NCI-H345 treated with DMSO at 0.1 percent for 48 hours (cell line): ENCODE data around the gene GMDS.

Source experiments
- DNase-seq: peaks from one replicate; lab custom pipeline; 2025; ENCODE audit not compliant: unreplicated experiment; lab: John Stamatoyannopoulos, UW

Gene GMDS

DNA sequence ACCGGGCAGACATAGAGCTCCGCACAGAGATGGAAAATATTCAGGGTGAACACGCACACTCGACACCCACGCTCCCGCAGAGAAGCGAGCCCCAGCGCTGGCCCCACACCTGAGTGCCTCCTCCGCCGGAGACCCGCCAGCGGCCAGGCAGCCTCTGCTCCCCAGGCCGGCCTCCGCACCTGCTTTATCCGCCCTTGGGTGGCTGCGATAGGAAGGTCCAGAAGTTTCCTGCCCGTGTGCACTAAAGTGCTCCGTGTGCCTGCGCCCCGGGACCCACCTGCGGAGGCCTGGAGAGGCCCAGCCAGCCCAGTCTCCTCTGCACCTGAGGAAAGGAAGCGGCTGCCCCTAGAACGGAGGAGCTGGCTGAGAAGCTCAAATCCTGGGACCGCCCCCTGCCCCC lies 646.5 kb downstream of the GMDS start:
- no peak for DNase-seq

DNA sequence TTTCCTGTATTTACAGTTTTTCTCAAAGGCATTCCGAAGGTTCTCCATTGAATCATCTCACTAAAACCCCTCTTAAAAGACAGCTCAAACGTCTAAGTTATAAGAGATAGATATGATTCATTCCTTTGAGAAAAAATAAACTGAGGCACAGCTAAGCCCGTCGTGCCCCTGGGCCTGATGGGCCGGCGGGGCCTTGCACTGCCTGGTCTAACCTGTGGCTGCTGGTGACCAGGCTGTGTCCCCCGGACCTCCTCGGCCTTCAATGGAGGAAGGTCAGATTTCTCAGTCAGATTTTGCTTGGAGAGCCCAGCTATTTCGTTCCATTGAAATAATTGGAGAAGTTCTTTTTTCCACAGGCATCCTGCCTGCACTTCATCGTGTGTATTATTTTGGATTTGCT lies 647.0 kb downstream of the GMDS start:
- no peak for DNase-seq

DNA sequence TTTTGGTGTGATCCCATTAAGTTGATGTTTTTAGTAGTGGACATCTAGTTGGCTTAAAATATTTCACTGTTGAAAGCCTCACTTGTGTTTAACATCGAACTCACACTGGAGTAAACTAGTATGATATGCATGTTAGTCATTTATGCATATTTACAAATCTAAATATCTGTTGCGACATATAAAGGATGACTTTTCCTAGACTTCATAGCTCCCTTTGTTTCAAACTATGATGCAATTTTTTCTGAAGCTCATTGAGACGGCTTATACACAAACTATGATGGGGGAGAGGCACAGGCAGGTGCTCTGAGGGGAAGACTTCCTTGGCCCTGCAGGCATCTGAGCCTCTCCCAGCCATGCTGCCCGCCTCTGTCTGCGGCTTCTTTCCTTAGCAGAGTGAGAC lies 647.5 kb downstream of the GMDS start:
- DNase-seq = no peak

DNA sequence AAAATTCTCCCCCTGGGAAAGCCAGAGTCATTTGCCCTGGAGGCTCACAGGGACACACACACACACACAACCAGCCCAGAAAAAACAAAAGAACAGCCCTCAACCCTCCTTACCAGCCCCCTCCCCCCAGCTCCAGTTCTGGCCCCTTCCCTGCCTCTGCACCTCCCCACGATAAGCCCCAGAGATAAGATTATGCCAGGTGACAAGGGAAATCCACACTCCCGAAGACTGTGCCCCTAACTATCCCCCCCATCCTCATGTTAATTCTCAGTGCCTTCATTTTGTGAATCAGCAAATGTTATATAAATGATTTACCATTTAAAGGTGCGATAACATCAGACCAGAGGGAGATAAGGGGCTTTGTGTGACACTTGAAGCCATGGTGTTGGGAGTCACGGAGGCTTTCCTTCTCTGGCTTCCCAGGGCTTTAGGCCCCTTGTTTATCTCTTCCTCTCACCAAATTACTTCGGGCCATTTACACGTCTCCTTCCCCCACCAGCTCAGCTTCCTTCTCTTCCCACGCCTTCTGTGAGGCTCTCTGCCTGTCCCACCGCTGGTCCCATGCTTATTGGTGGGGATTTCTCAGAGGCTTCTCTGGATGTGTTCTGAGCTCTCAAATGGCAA lies 648.2 kb downstream of the GMDS start:
- DNase-seq = no peak

DNA sequence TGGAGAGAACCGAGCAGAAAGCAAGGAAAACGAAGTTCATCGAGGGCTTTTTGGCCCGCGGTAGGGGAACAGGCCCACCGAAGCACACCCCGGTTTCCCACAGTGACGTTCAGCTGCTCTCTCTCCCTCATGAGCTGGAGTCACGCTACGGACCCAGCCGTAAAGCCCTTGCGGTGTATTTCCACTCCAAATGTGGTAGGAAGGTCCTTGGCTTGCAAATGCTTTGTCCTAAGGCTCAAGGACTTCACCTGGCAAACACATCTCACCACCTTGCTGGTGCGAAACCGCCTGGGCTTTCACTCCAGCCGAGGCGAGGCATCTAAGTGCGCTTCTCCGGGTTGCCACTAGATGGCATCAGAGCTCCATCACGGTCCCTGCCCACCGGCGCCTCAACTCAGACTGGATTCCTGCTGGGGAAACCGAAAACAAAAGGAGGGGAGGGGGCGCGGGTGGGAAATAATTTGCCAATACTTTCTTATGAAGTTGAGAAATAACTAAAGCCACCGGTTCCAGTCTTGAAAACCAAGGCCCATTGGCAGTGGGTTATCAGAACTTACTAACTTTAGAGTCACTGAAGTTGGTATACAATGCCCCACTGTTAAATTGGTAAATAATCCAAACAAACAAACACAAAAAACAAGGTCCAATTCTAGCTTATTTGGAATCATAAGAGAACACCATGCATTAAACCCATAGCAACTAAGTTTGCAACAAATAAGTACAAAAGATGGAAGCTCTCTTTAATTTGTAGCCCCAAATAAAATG lies 649.1 kb downstream of the GMDS start:
- DNase-seq = peak; percentile 11

DNA sequence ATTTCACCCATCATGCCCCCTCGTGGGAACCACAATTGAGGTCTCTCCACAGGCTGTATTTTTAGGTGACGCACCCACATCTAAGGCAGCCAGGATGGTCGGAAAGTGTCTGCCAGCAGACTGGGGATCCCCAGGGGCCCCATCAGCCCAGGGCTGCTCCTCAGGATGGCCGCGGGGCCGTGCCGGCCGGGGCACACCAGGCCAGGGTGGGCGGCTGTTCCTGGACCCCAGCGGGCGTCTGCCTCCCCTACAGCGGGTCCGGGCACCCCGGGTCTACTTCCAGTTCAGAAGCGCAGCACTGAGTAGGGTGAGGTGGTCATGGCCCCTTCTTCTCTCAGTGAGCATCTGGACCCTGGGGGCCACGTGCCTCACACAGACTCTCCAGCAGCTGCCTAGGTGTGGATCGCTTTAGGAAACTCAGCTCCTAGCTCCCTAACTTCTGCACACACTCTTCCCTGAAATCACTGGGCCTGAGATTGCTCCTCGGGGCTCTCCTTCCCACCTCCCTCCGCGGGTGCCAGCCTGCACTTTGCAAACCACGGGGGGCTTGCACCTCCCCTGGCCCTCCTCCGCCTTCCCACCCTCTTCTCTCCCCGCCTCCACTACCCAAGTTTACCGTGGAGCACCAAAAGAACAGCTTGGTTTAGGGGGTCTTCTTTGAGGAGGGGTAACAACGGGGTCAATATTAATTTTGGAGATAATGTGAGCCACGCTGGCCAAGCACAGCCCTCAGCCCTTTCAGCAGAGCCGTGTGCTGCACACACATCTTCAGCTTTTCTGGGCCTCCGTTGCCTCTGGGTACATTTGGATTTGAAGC lies 649.9 kb downstream of the GMDS start:
- DNase-seq = no peak

DNA sequence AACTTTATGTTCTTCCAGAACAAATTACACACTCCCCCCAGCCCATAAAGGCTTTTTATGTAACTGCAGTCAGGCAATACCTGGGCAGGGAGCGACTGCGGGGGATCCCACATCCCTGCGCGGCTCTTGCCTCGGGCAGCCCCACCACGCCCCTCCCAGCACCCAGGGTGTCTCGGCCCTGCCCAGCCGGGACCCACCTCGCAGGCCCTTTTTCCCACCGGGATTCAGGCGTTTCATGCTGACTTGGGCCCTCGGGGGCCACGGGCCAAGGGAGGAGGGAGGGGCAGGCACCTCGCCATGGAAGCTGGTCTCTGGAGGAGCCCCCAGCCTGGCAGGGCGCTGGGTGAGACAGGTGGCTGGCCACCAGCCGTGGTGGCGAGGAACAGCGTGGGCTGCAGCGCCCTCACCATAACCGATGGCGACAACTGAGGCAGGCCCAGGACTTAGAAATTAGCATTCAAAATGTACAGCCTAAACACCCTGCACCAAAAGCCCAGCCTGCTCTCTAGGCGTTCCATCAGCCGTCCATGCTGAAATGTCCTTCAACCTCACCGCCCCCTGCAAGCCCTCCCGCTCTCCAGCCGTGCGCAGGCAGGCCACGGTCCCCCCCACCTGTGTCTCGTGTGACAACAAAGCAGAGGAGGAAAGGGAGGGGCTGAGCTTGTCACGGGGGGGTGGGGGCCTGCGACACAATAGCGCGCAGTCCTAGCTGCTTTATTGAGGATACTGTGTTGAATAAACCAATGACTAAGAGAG lies 650.8 kb downstream of the GMDS start:
- no peak for DNase-seq

DNA sequence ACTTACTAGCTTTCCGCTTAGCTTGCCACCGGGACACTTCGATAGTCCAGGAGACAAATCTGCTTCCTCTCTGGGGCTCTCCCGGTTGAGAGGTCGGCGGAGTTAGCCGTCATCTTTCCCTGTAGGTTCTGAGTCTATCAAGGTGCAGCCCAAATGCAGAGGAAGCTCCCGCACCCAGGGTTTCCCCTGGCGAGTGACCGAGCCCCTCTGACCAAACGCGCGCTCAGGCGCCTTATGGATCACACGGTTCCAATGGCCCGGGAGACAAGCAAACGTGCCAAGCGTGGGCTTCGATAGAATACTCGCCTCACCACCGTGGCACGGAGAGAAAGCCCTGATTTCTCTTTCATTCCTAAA lies 651.5 kb downstream of the GMDS start:
- no peak for DNase-seq

DNA sequence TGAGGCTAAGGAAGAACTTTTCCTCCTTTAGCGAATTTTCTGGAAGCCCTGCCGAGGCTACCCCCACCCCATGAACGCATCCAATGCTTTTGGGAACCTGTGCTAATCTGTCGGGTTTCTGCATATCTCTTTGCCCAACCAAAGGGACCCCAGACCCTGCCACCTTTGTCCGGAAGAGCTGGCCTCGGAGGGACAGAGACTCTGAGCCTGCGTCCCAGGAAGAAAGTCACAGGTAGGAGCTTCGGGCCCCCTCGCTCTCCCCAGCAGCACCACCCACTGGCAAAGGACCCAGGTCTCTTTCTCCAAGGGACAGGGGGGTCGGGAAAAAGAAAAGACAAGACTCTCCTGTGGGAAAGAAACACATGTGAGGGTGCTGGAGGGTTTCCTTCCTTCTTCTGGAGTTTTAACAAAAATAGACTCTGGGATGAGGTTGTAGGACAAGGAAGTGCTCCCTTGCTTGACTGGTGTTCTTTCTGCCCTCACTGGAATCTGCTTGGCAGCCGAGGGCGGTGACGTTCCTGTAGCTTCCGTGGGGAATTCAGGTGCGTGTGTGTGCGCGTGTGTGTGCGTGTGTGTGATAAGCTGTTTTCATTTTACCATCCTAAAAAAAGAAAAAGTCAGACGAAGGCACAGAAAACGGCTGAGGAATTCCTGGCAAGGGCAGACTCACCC lies 652.0 kb downstream of the GMDS start:
- no peak for DNase-seq

DNA sequence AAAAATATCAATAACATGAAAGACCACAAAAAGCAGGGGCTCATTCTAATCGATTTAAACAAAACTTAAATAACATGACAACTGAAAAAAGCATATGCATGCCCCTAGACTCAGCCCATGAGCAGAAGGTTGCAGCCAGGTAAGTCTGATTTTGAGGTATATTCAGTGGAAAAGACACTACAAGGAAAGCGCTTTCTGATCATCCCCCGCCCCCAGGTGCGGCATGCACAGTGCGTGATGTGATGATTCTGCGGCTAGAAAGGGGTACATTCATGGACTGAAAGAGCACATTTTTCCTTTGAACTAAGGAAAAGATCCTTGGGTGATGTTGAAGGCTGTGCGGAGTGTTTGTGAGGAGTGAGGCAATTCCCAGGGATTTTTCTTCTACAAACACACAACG lies 652.6 kb downstream of the GMDS start:
- DNase-seq = no peak

DNA sequence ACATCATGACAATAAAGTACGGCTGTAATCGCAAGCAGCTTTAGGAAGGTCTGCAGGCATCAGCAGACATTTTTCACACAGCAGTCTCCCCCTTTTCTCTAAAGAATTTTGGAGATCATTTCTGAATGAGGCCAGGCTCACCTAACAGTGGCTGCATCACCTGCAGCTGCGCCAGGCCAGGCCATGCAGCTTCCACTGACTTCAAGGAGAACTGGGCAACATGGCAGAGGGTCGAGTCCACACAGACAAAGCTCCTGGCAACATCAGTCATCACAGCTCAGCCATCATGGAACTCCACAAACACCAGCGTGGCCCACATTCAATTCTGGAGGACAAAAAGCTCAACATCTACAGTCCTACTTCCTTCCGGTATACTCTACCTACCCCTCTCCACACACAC lies 653.5 kb downstream of the GMDS start:
- DNase-seq = no peak

DNA sequence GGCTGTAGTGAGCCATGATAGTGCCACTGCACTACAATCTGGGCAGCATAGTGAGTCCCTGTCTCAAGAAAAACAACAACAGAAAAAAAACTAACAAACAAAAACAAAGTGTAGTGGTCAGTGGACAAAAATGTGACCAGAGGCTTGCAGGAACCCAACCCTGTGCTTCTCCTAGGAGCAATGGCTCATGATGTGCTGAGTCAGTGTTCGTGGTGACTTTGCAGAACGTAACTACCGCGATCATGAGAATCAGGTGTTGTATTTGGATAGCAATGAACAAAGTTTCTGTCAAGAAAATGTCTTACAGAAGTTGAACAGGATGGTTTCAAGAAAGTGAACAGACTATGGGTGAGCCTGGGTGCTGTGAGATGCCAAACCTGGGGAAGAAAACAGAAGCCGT lies 654.2 kb downstream of the GMDS start:
- DNase-seq = no peak

DNA sequence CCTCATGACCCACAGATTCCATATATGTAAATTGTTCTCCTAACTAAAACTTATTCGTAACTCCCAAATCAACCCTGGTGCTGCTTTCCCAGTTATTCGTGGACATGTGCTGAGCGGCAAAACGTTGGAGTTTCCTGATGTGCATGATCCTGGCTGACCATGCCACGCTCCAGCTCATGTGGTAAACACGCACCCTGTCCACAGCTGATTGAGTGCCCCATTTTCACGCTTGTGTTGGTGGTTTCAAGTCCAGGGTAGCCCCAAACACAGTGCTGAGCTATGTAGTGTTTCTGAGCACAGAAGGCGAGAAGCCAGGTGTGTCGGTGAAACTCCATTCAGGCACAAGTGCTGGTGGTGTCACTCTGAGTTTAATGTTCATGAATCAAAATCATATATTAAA lies 654.8 kb downstream of the GMDS start:
- no peak for DNase-seq

DNA sequence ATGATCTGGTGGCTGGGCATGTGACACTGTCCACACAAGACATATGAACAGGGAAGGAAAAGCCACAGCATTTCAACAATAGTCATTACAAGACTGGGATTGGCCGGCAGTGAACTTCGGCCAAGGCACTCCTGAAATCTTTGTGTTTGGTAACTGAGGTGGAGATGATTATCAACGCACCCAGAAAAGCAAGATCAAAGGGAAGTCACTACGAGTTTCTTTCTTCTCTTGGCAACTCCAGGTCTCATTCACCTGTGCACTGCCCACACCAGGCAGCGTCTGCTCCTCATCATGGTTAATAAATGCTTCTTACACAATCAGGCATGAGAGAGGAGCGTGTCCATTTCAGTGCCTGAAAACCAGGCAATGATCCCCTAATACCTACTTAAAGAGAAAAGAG lies 656.2 kb downstream of the GMDS start:
- no peak for DNase-seq

DNA sequence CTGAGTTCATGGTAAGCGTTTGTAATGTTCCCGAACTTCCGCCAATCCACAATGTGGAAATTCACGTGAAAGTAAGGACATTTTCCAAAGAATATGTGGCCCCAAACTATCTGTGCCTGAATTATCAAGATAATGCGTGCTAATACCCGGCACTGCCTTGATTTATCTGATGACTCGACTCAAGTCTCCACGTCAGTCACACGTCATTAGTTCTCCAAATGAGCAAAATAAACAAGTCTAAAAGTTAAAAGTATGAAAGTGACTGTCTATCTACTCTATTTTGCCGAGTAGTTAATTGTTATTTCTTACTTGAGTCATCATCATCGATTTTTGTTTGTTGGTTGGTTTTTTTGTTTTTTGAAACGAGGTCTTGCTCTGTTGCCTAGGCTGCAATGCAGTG lies 657.4 kb downstream of the GMDS start:
- no peak for DNase-seq

DNA sequence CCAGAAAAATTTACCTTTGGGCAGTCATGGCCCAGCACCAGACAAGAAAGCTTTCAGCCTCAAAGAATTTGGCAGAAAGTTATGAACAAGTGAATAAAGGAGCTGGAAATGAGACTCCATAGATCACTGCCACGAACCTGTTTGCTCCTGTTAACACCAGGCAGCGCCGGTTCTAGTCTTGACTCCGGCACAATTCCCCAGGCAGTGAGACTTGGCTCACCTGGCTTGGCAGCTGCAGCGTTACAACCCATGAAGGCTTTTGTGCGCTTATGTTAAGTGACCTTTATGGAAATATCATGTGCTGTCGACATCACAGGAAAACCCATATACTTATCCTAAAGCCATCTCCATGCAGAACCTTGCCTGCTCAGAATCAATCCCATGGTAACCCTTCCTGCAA lies 657.9 kb downstream of the GMDS start:
- no peak for DNase-seq

DNA sequence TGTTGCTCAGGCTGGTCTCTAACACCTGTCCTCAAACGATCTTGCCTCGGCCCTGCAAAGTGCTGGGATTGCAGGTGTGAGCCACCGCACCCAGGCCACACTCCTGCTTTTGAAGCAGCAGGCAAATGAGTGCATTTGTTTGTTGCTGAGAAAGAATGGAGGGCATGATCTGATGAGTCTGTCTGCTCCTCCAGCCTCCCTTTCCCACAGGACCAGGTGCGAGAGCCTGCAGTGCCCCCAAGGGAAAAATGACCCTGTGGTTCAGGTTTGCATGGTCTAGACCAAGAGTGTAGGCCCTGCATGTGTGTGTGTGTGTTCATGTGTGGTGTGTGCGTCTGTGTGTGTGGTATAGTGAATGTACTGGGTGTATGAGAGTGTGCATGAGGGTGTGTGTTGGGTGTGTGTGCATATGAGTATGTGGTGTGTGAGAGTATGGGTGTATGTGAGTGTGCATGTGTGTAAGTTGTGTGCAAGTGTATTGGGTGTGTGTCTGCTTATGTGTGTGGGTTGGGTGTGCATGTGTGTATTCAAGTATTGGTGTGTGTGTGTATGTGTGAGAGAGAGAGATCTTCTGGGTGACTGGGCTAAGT lies 658.4 kb downstream of the GMDS start:
- no peak for DNase-seq

DNA sequence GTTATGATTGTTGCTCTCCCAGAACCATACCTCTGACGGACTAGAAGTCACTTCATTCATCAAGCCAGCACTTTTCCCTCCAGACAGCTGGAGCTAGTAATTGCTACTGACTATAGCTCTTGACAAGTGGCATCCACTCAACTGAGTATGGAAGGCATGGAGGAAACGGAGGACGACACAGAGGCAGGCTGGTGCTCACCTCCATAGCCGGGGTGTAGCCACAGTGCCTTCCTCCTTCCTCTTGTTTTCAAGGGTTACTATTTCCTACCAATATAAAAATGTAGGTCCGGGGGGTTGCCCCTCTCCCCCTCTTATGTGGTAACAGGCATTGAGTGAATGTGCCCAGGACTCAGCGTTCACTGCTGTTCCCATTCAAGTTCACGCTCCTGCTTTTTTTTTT lies 659.1 kb downstream of the GMDS start:
- DNase-seq = no peak

DNA sequence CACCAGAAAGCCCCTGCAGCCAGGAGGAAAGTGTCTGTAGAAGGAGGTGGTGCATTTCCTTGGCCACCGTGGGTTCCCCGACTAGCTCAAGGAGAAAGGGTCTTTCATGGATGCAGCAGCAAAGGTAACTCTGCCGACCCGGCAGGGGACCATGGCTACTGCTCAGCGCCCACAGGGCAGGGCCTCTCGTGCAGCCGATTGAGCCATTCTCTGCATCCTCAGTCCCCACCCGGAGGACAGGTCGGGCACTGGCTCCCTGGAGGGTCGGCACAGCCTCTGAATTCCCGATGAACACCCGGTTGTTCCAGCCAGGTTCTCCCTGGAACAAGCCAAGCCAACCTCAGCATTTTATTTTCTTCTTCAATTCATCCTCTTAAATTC lies 659.7 kb downstream of the GMDS start:
- no peak for DNase-seq

DNA sequence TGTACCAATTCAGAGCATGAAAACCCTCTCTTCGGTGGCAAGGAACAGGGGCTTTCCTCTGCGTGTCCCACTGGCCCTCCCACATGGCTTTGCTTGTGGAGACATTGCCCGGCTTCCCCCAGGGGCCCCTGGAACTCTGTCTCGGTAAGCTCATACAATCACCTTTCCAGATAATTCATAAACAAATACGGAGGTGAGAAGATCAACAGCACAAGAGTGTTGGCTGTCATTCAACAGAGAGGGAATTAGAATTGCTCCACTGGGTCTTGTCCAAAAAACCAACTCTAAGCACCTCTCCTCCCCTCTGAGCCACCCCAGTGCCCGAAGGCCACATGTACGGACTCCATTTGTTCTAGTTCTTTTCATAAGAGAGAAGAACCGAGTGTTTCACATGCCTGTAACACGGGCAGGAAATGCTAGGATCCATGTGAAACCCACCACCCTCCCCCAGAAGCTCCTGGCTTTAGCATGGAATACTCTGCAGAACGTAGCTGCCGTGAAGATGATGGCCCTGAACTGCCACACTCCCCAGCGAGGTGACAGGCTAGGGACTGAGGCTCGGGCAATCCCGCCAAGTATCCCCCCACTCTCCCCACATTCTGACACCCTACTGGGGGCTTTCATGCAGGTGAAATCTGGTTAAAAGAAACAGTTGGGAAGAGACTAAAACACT lies 660.3 kb downstream of the GMDS start:
- DNase-seq = no peak
